Astrocyte of the spinal cord (primary cell): ENCODE results near the gene IMMT.

ENCODE experiments used
- DNase-seq: peaks from one replicate; pipeline ENCODE4 v3.0.0; 2011; ENCODE audit warnings: low read depth, low spot score
- H3K4me3 ChIP-seq: 2 replicates; pipeline ENCODE4 v1.5.1; 2011; ENCODE audit warnings: low read depth, mild to moderate bottlenecking, low read length, moderate library complexity
- CTCF ChIP-seq: IDR thresholded peaks from 2 replicates; pipeline ENCODE4 v1.5.1; 2012; ENCODE audit warnings: low read depth, mild to moderate bottlenecking, low read length, inconsistent platforms
- in situ Hi-C: cut with HindIII; loops from 2 replicates; pipeline ENCODE4 v1.10.0; 2017; ENCODE audit warnings: low sequenced_read_pairs

The IMMT gene

DNA sequence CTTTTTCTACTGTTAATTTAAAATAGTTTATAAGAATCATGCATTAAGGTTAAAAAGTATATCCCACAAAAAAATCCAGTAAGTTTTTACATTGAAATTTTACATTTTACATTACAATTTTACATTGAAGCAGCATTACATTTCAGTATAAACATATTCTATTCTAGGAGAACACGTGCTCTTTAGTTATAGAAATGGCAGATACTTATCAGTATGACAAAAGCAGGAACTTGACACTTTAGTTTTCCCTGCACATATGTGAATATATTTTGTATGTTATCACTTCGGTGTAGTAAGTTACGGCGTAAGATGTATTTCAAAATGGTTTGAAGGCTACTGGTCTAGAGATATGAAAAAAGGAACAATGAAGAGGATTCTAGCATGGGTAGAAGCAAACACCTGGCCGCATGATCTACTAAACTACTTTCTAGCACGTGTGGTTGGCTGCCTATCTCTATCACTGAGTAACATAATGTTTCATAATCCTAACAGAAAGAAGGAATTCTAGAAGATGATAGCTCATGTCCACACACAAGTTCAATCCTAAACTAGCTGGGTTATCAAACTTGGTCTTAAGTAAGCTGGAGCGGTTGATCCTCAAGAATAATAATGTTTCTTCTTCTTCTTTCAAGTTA lies 5.4 kb downstream of the IMMT start:
- H3K4me3 ChIP-seq: no peak overlapping the region
- no peak for TF ChIP-seq CTCF
- in situ Hi-C loops: no loop called here
- no peak for DNase-seq

DNA sequence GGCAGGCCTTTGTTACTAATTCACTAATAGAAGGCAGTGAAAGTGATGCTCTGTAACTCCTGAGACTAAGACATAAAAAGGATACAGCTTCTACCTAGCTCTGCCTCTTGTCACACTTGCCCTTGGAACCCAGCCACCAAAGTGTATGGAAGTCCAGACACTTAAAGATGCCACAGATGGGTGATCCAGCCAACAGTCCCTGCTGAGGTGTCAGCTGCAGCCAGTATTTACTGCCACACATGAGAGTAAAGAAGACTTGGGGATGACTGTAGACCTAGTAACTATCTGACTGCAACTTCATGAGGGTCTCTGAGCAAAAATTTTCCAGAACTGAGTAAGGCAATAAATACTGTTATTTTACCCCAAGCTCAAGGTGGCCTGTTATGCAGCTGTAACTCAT lies 8.8 kb downstream of the IMMT start:
- no peak overlapping the region for H3K4me3 ChIP-seq
- in situ Hi-C loops: no loop called here
- no peak for TF ChIP-seq CTCF
- no peak for DNase-seq

GRCh38 chr2:86185517-86186212 lies 9.6 kb downstream of the IMMT start:
- TF ChIP-seq CTCF: no peak
- in situ Hi-C loops: no loop called here

GRCh38 chr2:86176597-86176996 lies 18.7 kb downstream of the IMMT start:
- in situ Hi-C loops: no loop called here
- H3K4me3 ChIP-seq: no peak overlapping the region
- no peak for DNase-seq
- TF ChIP-seq CTCF: no peak

More at GRCh38 chr2:86185517-86186212, 9.6 kb downstream of the IMMT start:
- no peak overlapping the region for H3K4me3 ChIP-seq
- no peak for DNase-seq

GRCh38 chr2:86175828-86176227 lies 19.4 kb downstream of the IMMT start:
- DNase-seq: no peak
- H3K4me3 ChIP-seq: no peak overlapping the region
- TF ChIP-seq CTCF: no peak
- in situ Hi-C loops: no loop called here

DNA sequence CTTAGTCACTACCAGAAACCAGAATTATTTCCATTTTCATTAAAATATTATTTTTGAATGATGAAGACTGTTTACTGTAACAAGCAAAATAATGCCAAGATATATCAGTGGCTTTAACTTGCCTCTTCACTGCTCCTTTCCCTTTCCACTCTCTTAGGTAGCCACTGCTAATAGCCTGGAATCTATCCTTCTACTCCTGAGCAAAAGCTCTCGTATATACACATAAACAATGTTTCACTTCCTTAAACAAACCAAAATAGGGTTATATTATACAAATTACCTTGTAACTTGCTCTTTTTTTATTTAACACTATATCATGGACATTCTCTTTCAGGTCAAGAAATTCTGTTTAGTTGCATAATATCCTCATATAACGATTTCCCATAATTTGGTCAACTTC lies 20.8 kb downstream of the IMMT start:
- TF ChIP-seq CTCF: no peak
- DNase-seq: no peak
- no peak overlapping the region for H3K4me3 ChIP-seq
- in situ Hi-C loops: no loop called here
